Body of pancreas (tissue), 4 donors: ENCODE results near the gene DLG2. TPM values are rescaled to one million over a fixed set of nuclear protein-coding genes. Genes with fewer than 3 reads are reported as not detected.
A peak's percentile ranks its signal among the peaks of the same experiment; 100 is the strongest.

Experiments used
- ATAC-seq: fragments of 150-250 bp; one replicate; pipeline ENCODE4 v1.9.1; 2016
- DNase-seq, 4 donors: peaks; one replicate each; pipeline ENCODE4 v3.0.0-alpha.2; 2019
- H3K27ac ChIP-seq, 4 donors: fragments of 200-600 bp; sonication (generic); 1 replicate in 3 of 4; 2 replicates in 1 of 4; pipeline versions ENCODE4 v1.5.1 to v1.6.1; 2016 to 2019; ENCODE audit warnings: mild to moderate bottlenecking in 1 of 4, mixed read lengths in 1 of 4, moderate library complexity in 1 of 4
- H3K27me3 ChIP-seq, 2 donors: fragments of 200-600 bp; sonication (generic); one replicate each; pipeline ENCODE4 v1.6.0; 2016; ENCODE audit warnings: mild to moderate bottlenecking in 1 of 2
- H3K36me3 ChIP-seq, 2 donors: fragments of 200-600 bp; sonication (generic); replicated peaks in 1 of 2; 2 replicates each; pipeline ENCODE4 v1.5.1; 2016; ENCODE audit warnings: low read depth in 2 of 2; ENCODE audit not compliant: insufficient read depth in 1 of 2
- H3K4me1 ChIP-seq: fragments of 200-600 bp; sonication (generic); one replicate; pipeline ENCODE4 v1.6.0; 2016
- H3K4me3 ChIP-seq, 2 donors: fragments of 200-600 bp; sonication (generic); 1 replicate in 1 of 2; 2 replicates in 1 of 2; pipeline ENCODE4 v1.5.1; 2016 to 2019
- H3K9me3 ChIP-seq, 3 donors: fragments of 200-600 bp; sonication (generic); 1 replicate in 2 of 3; 2 replicates in 1 of 3; pipeline ENCODE4 v1.5.1; 2016
- POLR2A ChIP-seq, 3 donors: fragments of 450-650 bp; IDR thresholded peaks; one replicate each; pipeline ENCODE4 v1.6.1; 2016; ENCODE audit warnings: antibody characterized with exemption in 3 of 3, mild to moderate bottlenecking in 2 of 3
- WGBS, 2 donors: methylation state at CpG; one replicate each; pipeline ENCODE4 v1.1.5; 2017; 5-methylcytosine and 5-hydroxymethylcytosine counted together
- intact Hi-C: fragments of 100-400 bp; cut with DNase I; formaldehyde crosslinking; loops from one replicate; pipeline ENCODE4 v1.15.1; 2023
- total RNA-seq, 2 donors: library from RNA; depleted of rRNA; stranded (reverse); fragments of >200 nt; gene quantifications; one replicate each; pipeline ENCODE4 v1.1.0, GENCODE V29; 2016
- TF ChIP-seq, protein P1 (sequence below), 7 experiments: fragments of 450-650 bp in 4 of 7; fragments of 200-600 bp in 3 of 7; sonication (generic) in 3 of 7; IDR thresholded peaks; one replicate each; pipeline ENCODE4 v1.5.1; 2016 to 2019; ENCODE audit warnings: antibody characterized with exemption in 7 of 7

Gene DLG2
- total RNA-seq, 2 donors from 2014 or later, result 6.0 to 13.2 TPM

DNA sequence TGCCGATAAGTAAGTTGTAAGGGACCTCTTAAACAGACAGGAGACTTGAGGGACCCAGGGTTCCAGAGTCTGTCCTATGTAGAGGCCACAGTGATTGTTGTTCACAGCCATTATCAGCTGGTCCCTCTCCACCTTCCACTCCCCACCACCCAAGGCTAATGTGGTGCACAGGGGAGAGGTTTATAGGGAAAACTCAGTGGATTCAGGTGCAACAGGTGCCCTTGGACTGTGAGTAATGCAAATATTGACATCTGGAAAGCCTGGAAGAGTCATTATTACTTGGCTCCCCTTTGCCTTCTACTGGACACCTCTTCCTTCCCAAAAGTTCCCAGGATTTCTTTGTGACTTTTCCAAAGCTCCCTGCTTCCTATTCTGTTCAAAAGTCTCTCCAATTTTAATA is 1899.9 kb downstream of the DLG2 start:
- DNase-seq (peak; percentile 24 to 63 (median 50)), ATAC-seq (peak; percentile 44)
- Histone ChIP-seq H3K9me3 (no peaks in the 10 kb centered on the region), H3K4me1 (peaks cover 32% of the 10 kb centered on the region), H3K4me3 (no peak overlapping the region), H3K36me3 (no peaks in the 10 kb centered on the region), H3K27ac (peak overlapping the region in 3 of 4 donors; percentile 14 to 40 (median 38)), H3K27me3 (no peaks in the 10 kb centered on the region)
- TF ChIP-seq, protein P1, sequence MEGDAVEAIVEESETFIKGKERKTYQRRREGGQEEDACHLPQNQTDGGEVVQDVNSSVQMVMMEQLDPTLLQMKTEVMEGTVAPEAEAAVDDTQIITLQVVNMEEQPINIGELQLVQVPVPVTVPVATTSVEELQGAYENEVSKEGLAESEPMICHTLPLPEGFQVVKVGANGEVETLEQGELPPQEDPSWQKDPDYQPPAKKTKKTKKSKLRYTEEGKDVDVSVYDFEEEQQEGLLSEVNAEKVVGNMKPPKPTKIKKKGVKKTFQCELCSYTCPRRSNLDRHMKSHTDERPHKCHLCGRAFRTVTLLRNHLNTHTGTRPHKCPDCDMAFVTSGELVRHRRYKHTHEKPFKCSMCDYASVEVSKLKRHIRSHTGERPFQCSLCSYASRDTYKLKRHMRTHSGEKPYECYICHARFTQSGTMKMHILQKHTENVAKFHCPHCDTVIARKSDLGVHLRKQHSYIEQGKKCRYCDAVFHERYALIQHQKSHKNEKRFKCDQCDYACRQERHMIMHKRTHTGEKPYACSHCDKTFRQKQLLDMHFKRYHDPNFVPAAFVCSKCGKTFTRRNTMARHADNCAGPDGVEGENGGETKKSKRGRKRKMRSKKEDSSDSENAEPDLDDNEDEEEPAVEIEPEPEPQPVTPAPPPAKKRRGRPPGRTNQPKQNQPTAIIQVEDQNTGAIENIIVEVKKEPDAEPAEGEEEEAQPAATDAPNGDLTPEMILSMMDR (IDR thresholded peaks at IDR 0.05), result peak in 1 of 7 experiments; percentile 3
- no peak for TF ChIP-seq POLR2A (IDR thresholded peaks at IDR 0.05)
- 67 to 94% methylated on average over 1 of the region's 1 CpG for WGBS, 2 donors
- intact Hi-C loops, result no loop called here

DNA sequence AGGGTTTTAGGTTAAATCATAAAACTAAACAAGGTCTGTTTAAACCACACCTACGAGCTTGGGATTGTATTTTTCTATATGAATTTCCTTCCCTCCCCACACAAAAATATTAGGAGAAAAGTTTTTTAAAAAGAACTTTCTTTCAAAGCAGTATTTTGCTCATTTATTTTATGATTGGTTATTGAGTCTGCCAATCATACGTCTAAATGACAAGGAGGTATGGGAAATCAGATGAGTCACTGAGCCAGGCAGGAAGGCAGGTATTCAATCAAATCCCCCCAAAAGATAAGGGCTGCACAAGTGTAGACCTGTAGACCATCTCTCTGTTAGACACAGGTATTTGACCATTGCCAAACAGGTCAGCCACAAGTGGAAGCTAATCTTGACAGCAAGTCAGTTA is 1900.8 kb downstream of the DLG2 start:
- ATAC-seq (no peak), DNase-seq (no peak)
- Histone ChIP-seq H3K4me1 (peaks cover 32% of the 10 kb centered on the region), H3K4me3 (no peak overlapping the region), H3K27me3 (no peaks in the 10 kb centered on the region), H3K27ac (no peak overlapping the region), H3K9me3 (no peaks in the 10 kb centered on the region), H3K36me3 (no peaks in the 10 kb centered on the region)
- intact Hi-C loops, result no loop called here
- TF ChIP-seq, protein P1 (IDR thresholded peaks at IDR 0.05), result no peak
- TF ChIP-seq POLR2A (IDR thresholded peaks at IDR 0.05), result no peak
- 76 to 80% methylated on average over 2 of the region's 2 CpGs for WGBS, 2 donors

DNA sequence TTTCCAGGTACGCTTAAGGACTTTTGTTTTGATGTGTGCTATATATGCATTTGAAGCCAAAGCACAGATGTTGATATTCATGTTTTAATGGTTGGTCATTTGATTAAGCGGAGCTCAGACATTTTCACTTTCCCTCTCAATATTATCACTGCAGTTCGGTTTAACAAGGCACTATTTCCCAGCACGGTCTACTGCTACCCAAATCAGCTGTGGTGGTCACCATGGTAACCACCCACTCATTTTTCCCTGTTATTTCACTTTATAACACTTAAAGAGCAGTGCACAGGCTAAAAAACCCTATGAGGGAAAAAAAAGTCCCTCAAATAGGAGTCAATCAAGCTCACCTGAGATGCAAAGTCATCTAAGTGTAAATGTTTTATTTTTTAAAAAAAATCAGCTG is 1901.4 kb downstream of the DLG2 start:
- Histone ChIP-seq H3K9me3 (no peaks in the 10 kb centered on the region), H3K36me3 (no peaks in the 10 kb centered on the region), H3K4me1 (peaks cover 32% of the 10 kb centered on the region), H3K27me3 (no peaks in the 10 kb centered on the region), H3K27ac (no peak overlapping the region), H3K4me3 (no peak overlapping the region)
- intact Hi-C loops, result no loop called here
- WGBS, 2 donors, result 63% methylated on average over 4 of the region's 4 CpGs
- ATAC-seq (no peak), DNase-seq (no peak)
- TF ChIP-seq, protein P1 (IDR thresholded peaks at IDR 0.05), result no peak
- TF ChIP-seq POLR2A (IDR thresholded peaks at IDR 0.05), result no peak

DNA sequence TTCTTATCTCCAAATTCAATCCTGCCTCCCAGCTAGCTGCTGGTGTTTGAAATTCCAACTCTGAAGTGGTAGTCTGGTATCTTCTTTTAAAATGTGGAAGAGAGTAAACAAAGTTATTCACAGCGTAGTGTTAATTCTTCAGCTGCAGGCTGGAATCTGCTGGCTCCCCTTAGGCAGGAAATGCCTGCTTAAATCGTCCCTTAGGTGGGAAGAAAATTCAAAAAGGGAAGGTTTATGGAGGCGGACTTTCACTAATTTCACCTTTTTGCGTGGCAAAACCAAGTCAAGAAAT is 1901.9 kb downstream of the DLG2 start:
- TF ChIP-seq, protein P1 (IDR thresholded peaks at IDR 0.05), result no peak
- no peak for TF ChIP-seq POLR2A (IDR thresholded peaks at IDR 0.05)
- no peak for DNase-seq
- Histone ChIP-seq H3K9me3 (no peaks in the 10 kb centered on the region), H3K36me3 (no peaks in the 10 kb centered on the region), H3K27ac (peak overlapping the region in 3 of 4 donors; percentile 73 to 87 (median 81)), H3K27me3 (no peaks in the 10 kb centered on the region), H3K4me1 (peaks cover 32% of the 10 kb centered on the region), H3K4me3 (no peak overlapping the region)
- intact Hi-C loops, result no loop called here
- ATAC-seq, result no peak
- WGBS, 2 donors, result 14 to 16% methylated on average over 4 of the region's 4 CpGs

DNA sequence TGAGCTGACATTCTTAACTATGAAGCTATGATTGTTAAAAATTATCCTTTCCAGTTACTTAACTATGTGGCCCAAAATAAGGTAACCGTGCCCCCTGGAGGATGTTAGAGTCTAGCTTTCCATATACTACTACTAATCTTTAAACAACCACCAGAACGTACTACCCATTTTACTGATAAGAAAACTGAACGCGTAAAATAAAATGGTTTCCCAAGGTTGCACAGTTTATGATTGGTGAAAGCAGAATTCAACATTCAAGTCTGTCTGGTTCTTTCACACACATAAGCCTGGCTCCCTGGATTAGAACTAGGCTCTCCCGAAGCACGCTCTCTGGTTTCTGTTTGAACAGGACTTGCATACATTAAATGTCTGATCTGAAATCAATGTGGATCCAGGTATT is 1903.1 kb downstream of the DLG2 start:
- TF ChIP-seq, protein P1 (IDR thresholded peaks at IDR 0.05), result peak; percentile 30 to 73 (median 62)
- TF ChIP-seq POLR2A (IDR thresholded peaks at IDR 0.05), result no peak
- H3K27me3 ChIP-seq, result no peaks in the 10 kb centered on the region
- H3K4me1 ChIP-seq, result peaks cover 32% of the 10 kb centered on the region
- no peaks in the 10 kb centered on the region for H3K9me3 ChIP-seq
- no peaks in the 10 kb centered on the region for H3K36me3 ChIP-seq
- no peak overlapping the region for H3K4me3 ChIP-seq
- H3K27ac ChIP-seq, result peak overlapping the region; percentile 73 to 87 (median 78)
- DNase-seq, result peak; percentile 57 to 78 (median 65)
- 2 to 7% methylated on average over 6 of the region's 6 CpGs for WGBS, 2 donors
- intact Hi-C loops, result no loop called here
- ATAC-seq, result peak; percentile 74
